Activated CD4-positive, CD25-positive, alpha-beta regulatory T cell treated with anti-CD3 and anti-CD28 coated beads, Interleukin-2, amount 50 U/mL, for 72 hours (primary cell): ENCODE results near the gene AMIGO3.

Experiments
- DNase-seq: peaks from one replicate; pipeline ENCODE4 v3.0.0; 2021

AMIGO3 gene

DNA sequence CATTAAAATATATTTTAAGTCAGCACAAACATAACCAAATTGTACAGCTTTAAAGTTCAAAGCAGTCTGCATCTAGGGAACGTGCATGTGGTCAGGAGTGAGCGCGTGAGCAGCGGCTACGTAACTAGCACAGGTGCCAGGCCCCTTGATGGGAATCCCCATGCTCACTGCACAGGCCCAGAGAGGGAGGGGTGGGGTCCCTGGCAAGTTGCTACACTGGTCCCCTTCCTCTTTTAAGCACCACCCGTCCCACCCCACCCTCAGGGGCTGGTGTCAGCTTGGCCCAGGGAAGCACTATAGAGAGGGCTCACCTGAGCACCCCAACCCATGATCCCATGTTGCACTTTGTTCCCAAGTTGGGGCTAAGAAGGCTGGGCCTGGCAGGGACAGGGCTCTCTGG lies 5.1 kb upstream of the AMIGO3 start:
- DNase-seq, result peak; percentile 45

DNA sequence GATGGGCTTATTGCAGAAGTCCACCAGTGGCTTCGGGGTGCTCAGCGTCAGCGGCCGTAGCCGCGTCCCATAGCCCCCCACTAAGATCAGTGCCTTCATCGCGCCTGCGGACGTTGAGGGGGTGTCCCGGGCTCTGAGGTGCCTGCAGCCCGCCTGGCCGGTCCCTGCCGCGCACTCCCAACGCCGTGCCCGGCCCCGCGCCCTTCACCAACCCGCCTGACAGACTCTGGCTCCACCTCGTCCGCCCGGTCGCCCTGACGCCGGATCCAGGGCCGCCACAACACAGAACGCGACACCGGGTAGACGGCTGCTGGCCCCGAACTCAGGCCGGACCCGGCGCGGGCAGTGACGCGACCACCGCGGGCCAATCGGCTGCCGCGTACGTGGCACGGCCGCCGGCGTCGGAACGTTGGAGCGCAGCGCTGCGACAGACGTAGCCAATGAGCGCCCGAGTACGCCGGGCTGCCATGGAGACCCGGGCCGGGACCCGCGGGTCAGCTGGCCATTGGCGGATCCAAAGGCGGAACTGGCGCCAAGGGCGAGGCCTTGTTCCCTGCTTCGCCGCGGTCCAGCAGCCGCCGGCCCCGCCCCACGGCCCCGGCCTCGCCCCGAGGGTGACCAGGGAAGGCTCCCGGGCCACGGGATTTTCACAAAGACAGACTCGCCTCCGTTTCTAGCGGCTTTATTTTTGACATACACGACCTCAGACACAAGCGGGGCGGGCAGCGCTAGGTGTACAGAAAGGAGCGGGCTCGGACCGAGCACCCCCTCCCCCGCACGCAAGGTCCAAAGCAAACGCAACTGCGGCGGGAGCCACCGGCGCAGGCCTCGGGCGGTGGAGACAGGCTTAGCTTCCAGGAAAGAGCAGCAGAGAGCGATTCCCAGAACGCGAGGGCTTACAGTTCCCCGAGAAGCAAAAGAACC lies 4.4 kb upstream of the AMIGO3 start, which contains the start of gene GMPPB:
TSS of gene GMPPB (minus strand) at position 324 of the 924 bp plus-strand sequence. CDS start at position 99, 225 bp downstream.
- peak; percentile 95 for DNase-seq

DNA sequence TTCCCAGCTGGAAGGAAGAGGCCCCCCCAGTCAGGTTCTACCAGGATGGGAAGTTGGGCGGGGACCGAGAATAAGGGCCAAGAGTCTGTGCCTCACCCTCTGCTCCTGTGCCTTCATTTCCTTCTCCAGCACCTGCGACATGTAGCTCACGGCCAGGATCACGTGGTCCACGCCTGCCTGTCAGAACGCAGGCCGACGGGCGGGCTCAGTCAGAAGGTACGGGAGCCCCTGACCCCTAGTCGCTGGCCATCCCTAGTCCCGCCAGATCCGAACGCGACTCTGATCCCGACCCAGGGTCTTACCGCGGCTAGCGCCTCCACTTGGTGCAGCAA lies 3.8 kb upstream of the AMIGO3 start:
- DNase-seq, result peak; percentile 72

DNA sequence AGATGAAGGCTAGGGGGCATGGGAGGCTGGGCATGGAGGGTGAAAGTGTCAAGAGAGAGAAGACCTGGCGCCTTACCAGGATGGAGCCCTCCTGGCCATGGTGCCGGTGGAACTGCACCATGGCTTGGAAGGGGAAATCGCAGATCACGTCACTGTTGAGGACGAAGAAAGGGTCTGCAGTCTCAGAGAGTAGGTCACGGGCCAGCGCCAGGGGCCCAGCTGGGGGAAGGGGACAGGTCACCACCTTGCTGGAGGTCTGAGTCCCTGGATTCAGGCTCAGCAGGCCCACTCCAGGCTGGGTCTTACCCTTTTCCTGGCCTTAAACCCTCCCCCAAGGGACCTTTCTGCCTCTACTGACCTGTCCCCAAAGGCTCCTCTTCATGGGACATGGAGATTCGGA lies 3.4 kb upstream of the AMIGO3 start:
- no peak for DNase-seq

DNA sequence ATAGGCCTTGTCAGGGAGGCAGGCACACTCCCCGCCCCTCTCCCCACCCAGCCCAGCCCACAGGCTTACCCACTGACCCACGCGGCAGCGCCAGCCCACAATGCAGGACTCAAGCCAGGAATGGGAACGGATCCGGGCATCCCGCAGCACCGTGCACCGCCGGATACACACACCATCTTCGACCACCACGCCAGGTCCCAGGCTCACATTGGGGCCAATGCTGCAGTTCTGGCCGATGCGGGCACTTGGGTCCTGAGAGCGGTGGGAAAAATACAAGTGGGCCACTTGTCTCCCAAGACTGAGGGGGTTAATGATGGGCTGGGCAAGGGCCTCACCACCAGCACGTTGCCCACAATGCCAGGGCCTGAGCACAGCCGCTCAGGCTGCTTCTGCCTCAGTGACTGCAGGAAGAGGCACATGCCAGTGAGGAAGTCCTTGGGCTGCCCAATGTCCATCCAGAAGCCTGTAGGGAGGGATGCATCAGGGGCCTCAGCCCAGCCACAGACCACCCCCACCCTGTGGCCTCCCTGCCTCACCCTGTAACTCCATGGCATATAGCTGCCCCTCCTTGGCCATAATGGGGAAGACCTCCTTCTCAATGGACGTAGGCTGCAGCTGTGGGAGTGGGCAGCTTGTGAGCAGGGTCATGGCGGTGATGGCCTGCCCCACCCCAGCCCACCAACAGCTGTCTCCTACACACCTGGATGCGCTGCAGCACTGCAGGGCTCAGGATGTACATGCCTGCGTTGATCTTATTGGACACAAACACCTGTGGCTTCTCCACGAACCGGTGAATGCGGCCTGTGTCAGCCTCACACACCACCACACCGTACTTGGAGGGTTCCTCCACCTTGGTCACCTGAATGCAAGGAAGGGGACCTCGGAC lies 2.7 kb upstream of the AMIGO3 start:
- no peak for DNase-seq

DNA sequence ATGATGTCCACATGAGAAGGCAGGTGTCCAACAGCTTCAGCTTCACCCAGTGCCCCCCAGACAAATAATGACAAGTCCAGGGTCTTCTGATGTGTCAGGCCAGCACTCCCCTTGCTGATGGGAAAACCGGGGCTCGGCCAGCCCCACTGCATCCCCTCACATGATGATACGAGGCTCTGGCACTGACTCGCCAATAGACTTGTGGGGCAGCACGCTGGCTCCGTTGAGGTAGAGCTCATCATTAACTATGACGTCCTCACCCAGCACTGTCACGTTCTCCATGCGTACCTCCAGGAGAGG lies 2.1 kb upstream of the AMIGO3 start:
- no peak for DNase-seq

DNA sequence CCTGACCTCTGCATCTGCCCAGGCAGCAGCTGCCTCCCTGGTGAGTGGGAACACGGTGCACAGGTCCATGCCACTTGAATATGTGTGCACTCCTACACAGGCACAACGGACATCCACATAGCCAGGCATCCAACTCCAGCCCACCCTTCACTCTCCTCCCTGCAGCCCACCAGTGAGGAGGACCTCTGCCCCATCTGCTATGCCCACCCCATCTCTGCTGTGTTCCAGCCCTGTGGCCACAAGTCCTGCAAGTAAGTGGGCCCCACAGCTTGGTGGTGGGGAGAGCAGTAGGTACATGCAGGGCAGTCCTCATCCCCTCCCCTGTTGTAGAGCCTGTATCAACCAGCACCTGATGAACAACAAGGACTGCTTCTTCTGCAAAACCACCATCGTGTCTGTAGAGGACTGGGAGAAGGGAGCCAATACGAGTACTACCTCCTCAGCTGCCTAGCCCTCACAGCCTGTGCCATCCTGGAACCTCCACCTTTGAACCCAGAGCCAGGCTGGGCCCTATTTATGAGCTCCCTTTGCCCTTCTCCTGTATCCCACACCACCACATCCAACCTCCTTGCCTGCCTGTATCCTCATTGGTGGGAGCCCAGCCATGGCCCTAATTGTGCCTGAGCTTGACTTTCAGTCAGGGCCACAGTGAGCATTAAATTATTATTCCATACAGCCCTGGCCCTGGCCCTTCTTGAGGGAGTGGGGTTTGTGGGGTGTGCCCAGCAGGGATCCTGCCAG lies 1.5 kb upstream of the AMIGO3 start:
- DNase-seq, result no peak

DNA sequence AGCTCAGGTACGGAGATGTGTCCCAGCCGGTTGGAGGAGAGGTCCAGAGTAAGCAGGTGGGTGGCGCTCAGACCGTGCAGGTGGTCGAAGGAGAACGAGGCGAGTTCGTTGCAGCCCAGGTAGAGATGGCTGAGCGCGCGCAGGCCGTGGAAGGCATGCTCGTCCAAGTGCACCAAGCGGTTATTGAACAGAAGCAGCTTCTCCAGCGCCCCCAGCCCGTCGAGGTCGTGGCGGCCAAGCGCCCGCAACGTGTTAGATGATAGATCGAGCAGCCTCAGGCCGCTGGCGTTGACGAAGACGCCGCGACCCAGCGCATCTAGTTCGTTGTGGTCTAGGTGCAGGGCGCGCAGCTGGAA lies 648 bp downstream of the AMIGO3 start:
- no peak for DNase-seq

DNA sequence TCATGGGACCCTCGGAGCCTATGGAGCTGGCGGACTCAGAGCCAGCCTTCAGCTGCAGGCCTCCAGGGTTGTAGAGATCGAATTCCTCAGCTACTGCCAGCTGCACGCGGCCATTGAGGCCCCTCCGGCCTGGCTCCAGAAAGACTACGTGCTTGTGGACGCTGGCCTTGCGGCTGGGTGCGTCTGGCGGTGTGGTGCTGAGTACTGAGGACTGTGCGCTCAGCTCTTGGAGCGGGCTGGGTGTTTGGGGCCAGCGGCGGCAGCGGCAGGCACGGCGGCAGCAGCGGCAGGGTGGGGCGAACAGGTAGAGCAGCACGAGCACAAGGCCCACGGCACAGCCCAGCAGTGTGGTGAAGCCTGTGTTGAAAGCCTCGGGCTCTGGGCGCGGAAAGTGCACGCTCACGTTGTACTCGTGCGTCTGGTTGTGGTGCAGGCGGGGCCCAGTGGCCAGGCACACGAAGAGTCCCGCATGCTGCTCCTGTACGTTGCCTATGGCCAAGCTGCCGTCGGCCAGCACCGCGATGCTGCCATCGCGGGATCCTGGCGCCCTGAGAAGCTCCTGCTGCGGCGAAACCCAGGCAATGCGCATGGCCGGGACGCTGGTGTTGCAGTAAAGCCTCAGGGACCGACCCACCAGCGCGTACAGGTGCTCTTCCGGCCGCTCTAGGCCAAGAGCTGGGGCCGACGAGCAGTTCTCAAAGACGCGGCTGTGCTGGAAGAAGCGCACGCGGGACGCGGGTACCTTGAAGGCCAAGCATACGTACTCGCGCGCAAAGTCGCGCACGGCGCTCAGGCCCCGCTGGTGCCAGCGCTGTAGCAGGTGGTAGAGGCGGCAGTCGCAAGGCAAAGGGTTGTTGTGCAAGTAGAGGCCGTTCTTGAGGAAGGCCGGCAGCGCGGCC lies 1.3 kb downstream of the AMIGO3 start:
- DNase-seq, result peak; percentile 31

DNA sequence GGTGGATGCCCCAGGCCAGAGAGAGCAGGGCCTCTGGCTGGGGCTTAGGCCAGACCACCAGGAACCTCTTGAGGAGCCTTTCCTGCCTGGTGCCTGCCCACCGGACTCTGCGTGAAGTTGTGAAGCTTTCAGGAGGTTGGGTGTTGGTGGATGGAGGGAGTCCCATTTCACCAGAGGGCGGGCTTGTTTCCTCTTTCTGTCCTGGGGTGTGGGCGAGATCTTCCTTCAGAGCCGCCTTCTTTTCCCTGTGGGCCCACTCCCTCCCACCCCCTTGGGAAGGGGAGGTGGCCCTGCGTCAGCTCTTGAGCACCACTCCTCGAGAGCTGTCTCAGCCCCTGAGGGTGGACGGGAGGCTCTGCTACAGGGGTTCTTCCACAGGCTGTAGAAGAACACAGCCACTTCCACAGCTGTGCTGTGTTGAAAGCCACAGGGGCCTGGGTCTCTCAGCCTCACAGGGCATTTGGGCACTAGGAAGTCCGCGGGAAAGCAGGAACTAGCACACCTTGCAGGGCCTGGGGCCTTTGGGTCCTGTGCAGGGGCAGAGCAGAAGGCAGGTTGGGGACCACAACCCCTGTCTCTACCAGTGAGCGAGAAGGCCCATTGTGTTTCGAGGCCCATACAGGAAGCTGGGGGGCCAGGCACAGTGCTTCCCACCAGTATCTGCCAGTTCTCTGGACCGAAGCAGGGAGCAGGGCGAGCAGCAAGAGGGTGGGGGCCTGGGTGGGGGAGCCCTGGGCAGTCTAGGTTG lies 2.1 kb downstream of the AMIGO3 start:
- peak; percentile 24 for DNase-seq

DNA sequence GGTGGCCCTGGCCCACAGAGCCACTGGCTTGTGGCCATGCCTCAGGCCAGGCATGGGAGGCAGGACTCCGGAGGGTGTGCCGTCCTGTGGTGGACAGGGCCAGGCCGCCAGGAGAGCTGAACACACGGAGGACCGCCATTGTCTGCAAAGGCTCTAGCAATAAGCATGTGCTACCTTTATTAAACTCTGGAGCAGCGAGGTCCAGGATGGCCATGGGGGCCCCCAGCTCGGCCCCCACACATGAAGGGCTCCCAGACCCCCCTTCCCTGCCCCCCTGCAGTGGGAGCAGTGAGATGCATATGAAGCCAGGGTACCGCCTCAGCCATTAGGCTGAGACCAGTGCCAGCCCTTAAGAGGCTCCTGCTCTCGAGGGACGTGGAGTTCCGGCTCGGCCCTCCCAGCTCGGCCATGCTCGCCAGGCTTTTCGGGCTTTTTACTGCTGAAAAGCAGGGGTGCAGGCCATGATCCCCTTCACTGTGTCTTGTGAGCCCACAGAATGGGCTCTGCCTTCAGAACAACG lies 2.7 kb downstream of the AMIGO3 start:
- peak; percentile 21 for DNase-seq

DNA sequence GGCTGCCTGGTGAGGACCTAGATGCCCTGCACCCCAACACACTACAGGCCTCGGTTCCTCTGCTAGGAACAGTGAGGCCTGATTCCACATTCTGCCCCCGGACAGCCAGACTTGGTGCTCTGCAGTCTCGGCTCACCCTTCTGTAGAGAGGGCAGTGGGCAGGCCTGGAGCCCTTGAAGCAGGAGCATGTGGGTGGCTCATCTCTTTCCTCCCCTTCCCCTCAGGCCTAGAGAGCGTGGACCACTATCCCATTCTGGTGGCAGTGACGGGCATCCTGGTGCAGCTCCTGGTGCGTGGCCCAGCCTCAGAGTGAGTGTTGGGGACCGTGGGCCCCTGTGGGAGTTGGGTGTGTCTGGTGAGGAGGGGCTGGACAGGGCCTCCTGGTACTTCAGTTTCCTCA lies 3.3 kb downstream of the AMIGO3 start:
- peak; percentile 27 for DNase-seq

DNA sequence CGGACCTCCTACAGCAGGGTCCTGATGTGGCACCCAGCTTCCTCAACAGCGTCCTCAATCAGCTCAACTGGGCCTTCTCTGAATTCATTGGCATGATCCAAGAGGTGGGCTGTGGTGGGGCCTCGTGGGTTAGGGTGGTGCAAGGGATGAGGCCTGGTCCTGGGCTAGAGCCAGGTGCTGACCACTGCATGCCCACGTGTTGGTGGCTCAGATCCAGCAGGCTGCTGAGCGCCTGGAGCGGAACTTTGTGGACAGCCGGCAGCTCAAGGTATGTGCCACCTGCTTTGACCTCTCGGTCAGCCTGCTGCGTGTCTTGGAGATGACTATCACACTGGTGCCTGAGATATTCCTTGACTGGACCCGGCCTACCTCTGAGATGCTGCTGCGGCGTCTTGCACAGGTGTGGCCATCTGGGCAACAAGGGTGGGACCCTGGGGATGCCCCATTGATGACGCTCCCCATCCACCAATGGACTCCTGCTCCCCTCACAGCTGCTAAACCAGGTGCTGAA lies 3.8 kb downstream of the AMIGO3 start:
- DNase-seq, result no peak

DNA sequence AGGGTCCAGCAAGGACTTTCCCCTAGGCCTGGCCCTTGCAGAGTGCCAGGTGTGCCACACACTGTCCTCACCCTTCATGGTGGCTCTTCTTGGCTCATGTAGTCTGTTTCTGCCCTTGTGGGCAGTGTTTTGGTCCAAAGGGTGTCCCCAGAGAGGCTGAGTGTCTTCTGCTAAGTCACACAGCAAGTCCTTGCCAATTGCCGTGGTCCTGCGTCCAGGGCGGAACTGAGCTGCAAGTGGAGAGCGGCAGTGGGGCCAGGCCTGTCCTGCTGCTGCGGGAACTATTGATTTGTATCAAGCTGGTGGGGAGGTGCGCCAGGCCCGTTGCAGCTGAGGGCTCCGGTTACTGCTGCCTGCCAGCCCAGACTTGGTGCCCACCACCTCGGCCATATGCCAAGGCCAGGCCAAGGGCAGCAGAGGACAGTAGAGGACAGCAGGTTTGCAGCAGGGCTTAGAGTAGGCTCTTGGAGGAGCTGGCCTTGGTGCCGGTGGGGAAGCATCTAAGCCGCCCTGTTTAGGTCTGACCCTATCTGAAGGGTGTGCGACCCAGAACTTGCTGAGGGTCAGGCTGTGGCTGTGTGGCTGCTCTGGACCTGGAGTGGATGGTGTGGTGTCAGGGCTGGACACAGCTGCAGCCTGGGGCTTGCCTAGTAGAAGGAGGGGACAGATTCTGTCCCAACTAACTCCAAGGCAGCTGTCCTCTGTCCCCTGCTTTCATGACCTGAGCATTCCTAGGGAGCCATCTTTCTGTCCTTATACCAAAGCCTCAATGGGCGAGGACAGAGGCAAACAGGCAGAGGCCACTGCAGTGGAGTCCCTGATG lies 4.5 kb downstream of the AMIGO3 start:
- no peak for DNase-seq

DNA sequence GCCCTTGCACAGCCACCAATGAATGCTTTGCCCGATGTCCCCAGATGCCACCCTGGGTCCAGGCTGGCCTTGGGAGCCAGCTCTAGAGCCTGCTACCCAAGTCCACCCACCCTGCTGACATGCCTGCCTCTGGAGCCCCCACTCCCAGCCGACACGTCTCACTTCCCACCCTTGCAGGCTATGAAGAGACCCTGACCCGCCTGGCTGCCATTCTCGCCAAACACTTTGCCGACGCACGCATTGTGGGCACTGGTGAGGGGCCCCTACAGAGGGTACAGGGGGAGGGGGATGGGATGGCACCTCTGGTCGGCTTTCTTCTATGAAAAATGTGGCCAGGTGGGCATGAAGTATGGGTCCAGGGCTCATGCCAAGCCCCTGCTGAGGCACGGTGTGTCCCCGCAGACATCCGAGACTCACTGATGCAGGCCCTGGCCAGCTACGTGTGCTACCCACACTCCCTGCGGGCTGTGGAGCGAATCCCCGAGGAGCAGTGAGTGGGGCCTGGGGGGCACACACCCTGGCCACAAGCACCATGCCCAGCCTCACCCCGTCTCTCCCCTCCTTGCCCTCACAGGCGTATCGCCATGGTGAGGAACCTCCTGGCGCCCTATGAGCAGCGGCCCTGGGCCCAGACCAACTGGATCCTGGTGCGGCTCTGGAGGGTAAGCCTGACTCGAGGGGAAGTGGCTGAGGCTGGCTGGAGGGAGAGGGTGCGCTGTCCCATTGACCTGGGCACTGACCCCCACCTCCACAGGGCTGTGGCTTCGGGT lies 6.0 kb downstream of the AMIGO3 start:
- no peak for DNase-seq

DNA sequence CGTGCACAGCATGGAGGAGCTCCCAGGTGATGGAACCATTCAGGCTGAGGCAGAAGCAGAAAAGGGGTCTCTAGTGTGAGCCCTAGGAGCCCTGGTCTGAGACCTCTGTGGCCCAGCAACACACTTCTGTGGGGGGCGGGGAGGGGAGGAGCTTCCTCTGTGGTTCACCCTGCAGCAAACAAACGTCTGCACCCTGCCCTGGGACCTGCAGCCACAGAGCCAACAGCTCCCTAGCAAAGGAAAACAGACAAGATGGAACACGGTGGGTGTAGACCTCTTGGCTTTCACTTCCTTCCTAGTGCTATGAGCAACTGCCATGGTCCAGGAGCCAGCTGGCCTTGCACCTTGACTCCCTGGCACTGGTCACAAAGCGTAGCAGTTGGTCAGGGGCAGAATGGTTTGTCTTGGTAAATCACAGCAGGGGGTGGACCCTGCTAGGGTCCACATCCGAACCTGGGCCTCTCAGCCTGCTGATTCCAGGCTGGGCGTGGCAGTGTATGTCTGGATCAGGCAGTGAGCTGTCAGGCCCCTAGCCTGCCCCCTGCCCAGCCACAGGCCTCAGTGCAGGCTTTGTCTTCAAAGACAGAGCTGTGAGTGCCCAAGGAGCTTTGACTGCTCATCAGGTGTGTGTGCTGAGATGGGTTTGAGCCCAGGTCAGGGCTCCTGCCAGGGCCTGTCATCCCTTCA lies 6.7 kb downstream of the AMIGO3 start:
- no peak for DNase-seq

DNA sequence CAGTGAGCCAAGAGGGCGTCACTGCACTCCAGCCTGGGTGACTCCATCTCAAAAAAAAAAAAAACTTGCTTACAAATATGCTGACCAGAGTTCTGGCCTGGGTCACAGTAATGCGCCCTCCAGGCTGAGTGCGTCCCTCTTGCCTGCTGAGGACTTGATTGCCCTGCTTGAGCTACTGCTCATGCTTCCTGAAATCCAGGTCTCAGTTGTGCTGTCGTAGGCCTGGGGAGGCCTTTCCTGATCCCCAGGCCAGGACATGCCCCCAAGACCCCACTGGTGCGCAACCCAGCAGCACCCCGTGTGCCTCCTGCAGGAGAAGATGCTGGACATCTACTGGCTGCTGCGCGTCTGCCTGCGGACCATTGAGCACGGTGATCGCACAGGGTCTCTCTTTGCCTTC lies 7.3 kb downstream of the AMIGO3 start:
- DNase-seq, result no peak

DNA sequence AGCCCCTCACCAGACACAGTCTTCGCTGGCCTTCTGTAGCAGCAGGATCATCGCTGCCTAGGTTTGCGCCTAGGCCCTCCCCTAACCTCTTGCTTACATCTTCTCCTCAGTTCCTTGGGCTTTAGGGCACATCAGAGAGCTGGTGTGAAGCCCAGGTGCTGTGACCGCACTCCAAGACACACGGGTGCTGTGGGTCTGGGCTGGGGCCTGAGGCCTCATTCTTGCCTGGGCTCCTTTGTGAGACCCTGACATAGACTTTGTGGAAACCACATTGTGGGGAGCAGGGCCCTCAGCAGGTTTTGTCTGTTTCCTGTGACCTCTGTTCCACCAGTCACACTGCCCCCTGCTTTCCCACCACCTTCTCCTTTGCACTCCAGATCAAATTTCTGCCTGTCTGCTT lies 8.0 kb downstream of the AMIGO3 start:
- no peak for DNase-seq

DNA sequence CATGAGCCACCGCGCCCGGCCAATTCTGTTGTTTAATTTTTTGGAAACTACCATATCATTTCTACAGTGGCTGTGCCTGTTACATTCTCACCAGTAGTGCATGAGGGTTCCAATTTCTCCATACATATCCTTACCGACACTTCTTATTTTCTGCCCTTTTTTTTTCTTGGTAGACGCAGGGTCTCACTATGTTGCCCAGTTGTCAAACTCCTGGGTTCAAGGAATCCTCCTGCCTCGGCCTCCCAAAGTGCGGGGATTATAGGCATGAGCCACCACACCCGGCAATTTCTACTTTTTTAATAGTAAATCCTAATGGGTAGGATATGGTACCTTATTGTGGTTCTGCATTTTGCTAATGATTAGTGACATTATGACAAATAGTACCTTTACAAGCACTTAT lies 9.6 kb downstream of the AMIGO3 start:
- DNase-seq, result no peak
